Measurements from ENCODE around the gene SERPINA10. TPM values are rescaled to one million over a fixed set of nuclear protein-coding genes. Genes with fewer than 3 reads are reported as not detected.

SERPINA10 gene
- total RNA-seq = not detected in 2 replicates

GRCh38 chr14:94292872-94293577 lies at the start of gene SERPINA10:
SERPINA10 (minus strand) TSS chr14:94293268; CDS start chr14:94290593, 2,675 bp downstream.
- DNase-seq (ENCODE audit: low read depth, low spot score) = no peak

GRCh38 chr14:94342334-94342934 lies 49.4 kb upstream of the SERPINA10 start:
- peak; percentile 27 for DNase-seq (ENCODE audit: low read depth, low spot score)

GRCh38 chr14:94341656-94342333 lies 48.7 kb upstream of the SERPINA10 start:
- no peak for DNase-seq (ENCODE audit: low read depth, low spot score)

GRCh38 chr14:94340533-94340932 lies 47.5 kb upstream of the SERPINA10 start:
- no peak for DNase-seq (ENCODE audit: low read depth, low spot score)

GRCh38 chr14:94338023-94338422 lies 45.0 kb upstream of the SERPINA10 start:
- DNase-seq (ENCODE audit: low read depth, low spot score) = no peak

- DNase-seq (ENCODE audit: low read depth, low spot score) = no peak
Measured at GRCh38 chr14:94337274-94337673, 44.2 kb upstream of the SERPINA10 start.

- no peak for DNase-seq (ENCODE audit: low read depth, low spot score)
Measured at GRCh38 chr14:94334872-94335271, 41.8 kb upstream of the SERPINA10 start.

GRCh38 chr14:94332587-94332986 lies 39.5 kb upstream of the SERPINA10 start:
- DNase-seq (ENCODE audit: low read depth, low spot score) = no peak

- no peak for DNase-seq (ENCODE audit: low read depth, low spot score)
Measured at GRCh38 chr14:94332063-94332583, 39.1 kb upstream of the SERPINA10 start.

- DNase-seq (ENCODE audit: low read depth, low spot score) = no peak
Measured at GRCh38 chr14:94331462-94331861, 38.4 kb upstream of the SERPINA10 start.

GRCh38 chr14:94330857-94331256 lies 37.8 kb upstream of the SERPINA10 start:
- no peak for DNase-seq (ENCODE audit: low read depth, low spot score)

GRCh38 chr14:94330432-94330831 lies 37.4 kb upstream of the SERPINA10 start:
- DNase-seq (ENCODE audit: low read depth, low spot score) = no peak

GRCh38 chr14:94329857-94330256 lies 36.8 kb upstream of the SERPINA10 start:
- no peak for DNase-seq (ENCODE audit: low read depth, low spot score)

- DNase-seq (ENCODE audit: low read depth, low spot score) = no peak
Measured at GRCh38 chr14:94328196-94328595, 35.1 kb upstream of the SERPINA10 start.

- DNase-seq (ENCODE audit: low read depth, low spot score) = no peak
Measured at GRCh38 chr14:94322648-94323570, 29.8 kb upstream of the SERPINA10 start, which contains the start of gene SERPINA6. SERPINA6 (minus strand) TSS chr14:94323336; CDS start chr14:94314648, 8,688 bp downstream.

- no peak for DNase-seq (ENCODE audit: low read depth, low spot score)
Measured at GRCh38 chr14:94321421-94322271, 28.6 kb upstream of the SERPINA10 start.

GRCh38 chr14:94320243-94320642 lies 27.2 kb upstream of the SERPINA10 start:
- no peak for DNase-seq (ENCODE audit: low read depth, low spot score)

GRCh38 chr14:94317259-94317658 lies 24.2 kb upstream of the SERPINA10 start:
- DNase-seq (ENCODE audit: low read depth, low spot score) = no peak

GRCh38 chr14:94316692-94317091 lies 23.6 kb upstream of the SERPINA10 start:
- no peak for DNase-seq (ENCODE audit: low read depth, low spot score)

- DNase-seq (ENCODE audit: low read depth, low spot score) = no peak
Measured at GRCh38 chr14:94314890-94315289, 21.8 kb upstream of the SERPINA10 start.

Data from pulmonary artery endothelial cell (primary cell).